ENCODE results near the gene PRSS50. TPM values are rescaled to one million over a fixed set of nuclear protein-coding genes. Genes with fewer than 3 reads are reported as not detected.

The PRSS50 gene
- total RNA-seq, 2 donors from 2014 or later, result 1.2 to 4.4 TPM

DNA sequence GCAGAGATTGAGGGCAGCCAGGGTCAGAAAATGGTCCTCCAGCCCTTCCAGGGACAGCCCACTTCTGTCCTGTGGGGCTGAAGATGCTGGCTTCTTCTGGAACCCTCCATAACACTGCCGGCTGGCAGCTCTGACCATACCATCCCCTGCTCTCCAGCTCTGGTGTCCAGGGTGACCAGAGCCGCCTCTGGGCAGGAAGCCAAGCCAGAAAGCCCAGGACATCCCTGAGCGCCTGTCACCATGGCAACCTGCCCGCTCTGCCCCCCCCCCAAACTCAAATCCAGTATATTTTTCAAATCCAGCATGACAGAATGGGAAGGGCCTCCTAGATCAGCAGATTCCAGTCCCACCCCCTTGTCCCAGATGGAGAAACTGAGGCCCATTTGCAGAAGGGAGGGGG is 16.9 kb downstream of the PRSS50 start:
- TF ChIP-seq, protein P1, sequence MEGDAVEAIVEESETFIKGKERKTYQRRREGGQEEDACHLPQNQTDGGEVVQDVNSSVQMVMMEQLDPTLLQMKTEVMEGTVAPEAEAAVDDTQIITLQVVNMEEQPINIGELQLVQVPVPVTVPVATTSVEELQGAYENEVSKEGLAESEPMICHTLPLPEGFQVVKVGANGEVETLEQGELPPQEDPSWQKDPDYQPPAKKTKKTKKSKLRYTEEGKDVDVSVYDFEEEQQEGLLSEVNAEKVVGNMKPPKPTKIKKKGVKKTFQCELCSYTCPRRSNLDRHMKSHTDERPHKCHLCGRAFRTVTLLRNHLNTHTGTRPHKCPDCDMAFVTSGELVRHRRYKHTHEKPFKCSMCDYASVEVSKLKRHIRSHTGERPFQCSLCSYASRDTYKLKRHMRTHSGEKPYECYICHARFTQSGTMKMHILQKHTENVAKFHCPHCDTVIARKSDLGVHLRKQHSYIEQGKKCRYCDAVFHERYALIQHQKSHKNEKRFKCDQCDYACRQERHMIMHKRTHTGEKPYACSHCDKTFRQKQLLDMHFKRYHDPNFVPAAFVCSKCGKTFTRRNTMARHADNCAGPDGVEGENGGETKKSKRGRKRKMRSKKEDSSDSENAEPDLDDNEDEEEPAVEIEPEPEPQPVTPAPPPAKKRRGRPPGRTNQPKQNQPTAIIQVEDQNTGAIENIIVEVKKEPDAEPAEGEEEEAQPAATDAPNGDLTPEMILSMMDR (conservative IDR thresholded peaks at IDR 0.05), result no peak
- 83 to 100% methylated on average over 1 to 4 of the region's 4 CpGs for WGBS, 2 experiments (ENCODE audit: insufficient coverage in 1 of 2, insufficient read length in 1 of 2)
- H3K27me3 Mint-ChIP-seq (ENCODE audit: insufficient read depth), result peaks cover 29% of the 10 kb centered on the region

DNA sequence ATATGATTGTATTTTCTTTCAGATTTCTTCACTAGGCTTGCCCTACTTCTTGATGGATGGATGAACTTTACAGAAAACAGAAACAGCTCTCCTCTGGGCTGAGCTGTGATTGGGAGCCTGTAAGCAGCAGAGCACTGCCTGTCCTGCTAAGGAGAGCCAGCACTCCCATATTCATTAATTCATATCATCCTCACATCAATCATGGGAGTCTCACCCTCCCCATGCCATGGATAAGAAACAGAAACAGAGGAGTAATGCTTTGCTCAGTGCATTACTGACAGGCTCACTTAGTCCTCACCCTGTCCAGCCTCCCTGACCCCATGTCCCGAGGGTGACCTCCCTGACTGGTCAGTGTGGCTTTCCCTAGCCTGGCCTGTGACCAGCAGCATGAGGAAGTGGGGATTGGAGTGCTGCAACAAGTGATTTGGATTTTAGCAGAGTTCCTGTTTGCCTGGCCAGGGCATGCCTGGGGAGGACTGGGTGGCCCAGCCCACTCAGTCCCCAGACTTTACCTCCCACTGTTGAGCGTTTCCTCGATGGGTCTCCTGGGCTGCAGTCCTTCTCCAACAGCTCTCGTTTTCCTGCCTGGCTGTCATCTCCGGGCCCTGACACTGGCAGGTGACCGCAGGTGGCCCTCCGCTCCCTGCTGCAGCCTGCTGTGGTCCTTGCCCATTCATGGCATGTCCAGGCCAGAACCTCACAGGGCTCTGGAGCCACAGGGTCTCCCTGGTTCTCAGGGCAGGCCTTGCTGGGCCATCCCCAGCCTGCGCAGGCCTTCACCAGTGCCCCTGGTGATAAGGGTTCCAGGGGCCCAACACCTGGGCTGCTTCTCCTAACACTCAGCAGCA is 17.8 kb downstream of the PRSS50 start:
- no peaks in the 10 kb centered on the region for H3K36me3 ChIP-seq (ENCODE audit: control insufficient read depth, insufficient read depth, low read length)
- H3K27me3 Mint-ChIP-seq (ENCODE audit: insufficient read depth), result peaks cover 29% of the 10 kb centered on the region
- H3K27me3 ChIP-seq (ENCODE audit: control insufficient read depth, insufficient read depth, low read length, poor library complexity, severe bottlenecking), result peaks cover 23% of the 10 kb centered on the region
- TF ChIP-seq, protein P1 (conservative IDR thresholded peaks at IDR 0.05), result no peak
- no peaks in the 10 kb centered on the region for H3K36me3 Mint-ChIP-seq (ENCODE audit: low read depth)
- no peaks in the 10 kb centered on the region for H3K9me3 ChIP-seq (ENCODE audit: control insufficient read depth, low read length)
- 92 to 97% methylated on average over 4 to 8 of the region's 8 CpGs for WGBS, 2 experiments (ENCODE audit: insufficient coverage in 1 of 2, insufficient read length in 1 of 2)
- H3K4me1 ChIP-seq (ENCODE audit: control insufficient read depth, insufficient read depth, low read length), result no peaks in the 10 kb centered on the region
- no peak overlapping the region for H3K27ac ChIP-seq (ENCODE audit: low read depth, low read length)
- no peak overlapping the region for H3K4me3 Mint-ChIP-seq
- H3K9me3 Mint-ChIP-seq, result no peaks in the 10 kb centered on the region
- no peak overlapping the region for H3K4me3 ChIP-seq (ENCODE audit: low read length)
- peaks cover 2% of the 10 kb centered on the region for H3K4me1 Mint-ChIP-seq
- DNase-seq, result no peak
- no peak overlapping the region for H3K27ac Mint-ChIP-seq
- no peak overlapping the region for H3K9ac ChIP-seq (ENCODE audit: extremely low read depth, low read length, poor library complexity, severe bottlenecking)

More for the DNA sequence above, 16.9 kb downstream of the PRSS50 start:
- H3K27me3 ChIP-seq (ENCODE audit: control insufficient read depth, insufficient read depth, low read length, poor library complexity, severe bottlenecking), result peaks cover 23% of the 10 kb centered on the region
- no peak overlapping the region for H3K9ac ChIP-seq (ENCODE audit: extremely low read depth, low read length, poor library complexity, severe bottlenecking)
- peaks cover 2% of the 10 kb centered on the region for H3K4me1 Mint-ChIP-seq
- H3K9me3 Mint-ChIP-seq, result no peaks in the 10 kb centered on the region
- H3K9me3 ChIP-seq (ENCODE audit: control insufficient read depth, low read length), result no peaks in the 10 kb centered on the region
- no peak overlapping the region for H3K4me3 Mint-ChIP-seq
- H3K4me3 ChIP-seq (ENCODE audit: low read length), result no peak overlapping the region
- H3K27ac Mint-ChIP-seq, result no peak overlapping the region
- no peak overlapping the region for H3K27ac ChIP-seq (ENCODE audit: low read depth, low read length)
- no peaks in the 10 kb centered on the region for H3K36me3 Mint-ChIP-seq (ENCODE audit: low read depth)
- no peak for DNase-seq
- H3K36me3 ChIP-seq (ENCODE audit: control insufficient read depth, insufficient read depth, low read length), result no peaks in the 10 kb centered on the region
- H3K4me1 ChIP-seq (ENCODE audit: control insufficient read depth, insufficient read depth, low read length), result no peaks in the 10 kb centered on the region

DNA sequence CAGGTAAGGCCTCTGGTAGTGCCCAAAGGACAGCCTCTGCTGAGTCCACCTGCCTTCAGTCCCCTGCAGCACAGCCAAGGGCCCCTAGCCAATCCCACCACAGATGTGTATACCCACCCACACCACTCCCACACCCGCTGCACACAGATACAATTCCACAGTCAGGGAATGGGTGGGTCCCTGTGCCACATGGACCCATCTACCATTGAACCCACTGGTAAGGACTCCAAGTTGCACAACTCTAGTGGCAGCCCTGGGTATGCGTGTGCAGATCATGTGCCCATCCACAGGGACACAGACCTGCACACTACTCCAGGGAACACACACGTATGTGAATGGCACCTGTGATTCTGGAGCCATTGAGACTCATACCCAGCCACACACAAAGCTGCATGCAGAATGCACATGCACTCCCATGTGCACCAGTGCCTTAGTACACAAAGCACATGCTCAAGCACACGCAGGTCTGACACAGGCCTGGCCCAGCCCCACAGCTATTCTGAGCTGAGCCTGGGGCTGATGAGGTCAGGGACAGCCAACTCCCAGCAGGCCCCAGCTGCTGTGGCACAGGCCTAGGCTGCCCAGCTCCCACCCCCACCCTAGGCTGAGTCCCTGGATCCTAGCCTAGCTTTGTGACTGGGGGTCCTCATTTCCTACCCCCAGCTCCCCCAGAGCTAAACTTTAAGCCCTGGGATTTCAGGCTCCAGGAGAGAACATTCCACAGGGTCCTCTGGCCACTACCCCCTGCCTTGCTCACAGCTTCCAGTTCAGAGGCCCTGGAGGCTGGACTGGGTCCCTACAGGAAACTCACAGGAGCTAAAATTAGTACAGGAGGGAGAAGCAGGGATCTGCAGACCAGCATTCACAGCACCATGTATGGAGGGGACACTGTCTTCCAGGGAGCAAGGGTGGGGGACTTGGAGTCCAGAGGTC is 21.4 kb downstream of the PRSS50 start:
- no peak overlapping the region for H3K27ac Mint-ChIP-seq

More for the DNA sequence above, 21.4 kb downstream of the PRSS50 start:
- Histone ChIP-seq H3K27me3 (ENCODE audit: control insufficient read depth, insufficient read depth, low read length, poor library complexity, severe bottlenecking) (peaks cover 18% of the 10 kb centered on the region), H3K36me3 (ENCODE audit: control insufficient read depth, insufficient read depth, low read length) (no peaks in the 10 kb centered on the region), H3K4me1 (ENCODE audit: control insufficient read depth, insufficient read depth, low read length) (no peaks in the 10 kb centered on the region), H3K9me3 (ENCODE audit: control insufficient read depth, low read length) (no peaks in the 10 kb centered on the region), H3K9ac (ENCODE audit: extremely low read depth, low read length, poor library complexity, severe bottlenecking) (no peak overlapping the region), H3K27ac (ENCODE audit: low read depth, low read length) (no peak overlapping the region), H3K4me3 (ENCODE audit: low read length) (no peak overlapping the region)
- H3K4me3 Mint-ChIP-seq, result no peak overlapping the region
- WGBS, 2 experiments (ENCODE audit: insufficient coverage in 1 of 2, insufficient read length in 1 of 2), result 91 to 96% methylated on average over 4 of the region's 4 CpGs
- no peaks in the 10 kb centered on the region for H3K9me3 Mint-ChIP-seq
- DNase-seq, result no peak
- peaks cover 5% of the 10 kb centered on the region for H3K4me1 Mint-ChIP-seq
- H3K27me3 Mint-ChIP-seq (ENCODE audit: insufficient read depth), result peaks cover 27% of the 10 kb centered on the region
- no peaks in the 10 kb centered on the region for H3K36me3 Mint-ChIP-seq (ENCODE audit: low read depth)
- TF ChIP-seq, protein P1 (conservative IDR thresholded peaks at IDR 0.05), result peak; percentile 10

Measured in endodermal cell (in vitro differentiated cells).